Measurements from ENCODE around the gene BICC1. TPM values are rescaled to one million over a fixed set of nuclear protein-coding genes. Genes with fewer than 3 reads are reported as not detected.
A peak's percentile ranks its signal among the peaks of the same experiment; 100 is the strongest.

The BICC1 gene
- total RNA-seq, 4 donors from 2014 or later: 1.3 to 29.7 (median 17.5) TPM

GRCh38 chr10:58665361-58665760, 152.7 kb downstream of the BICC1 start:
- no peak for TF ChIP-seq CTCF (IDR thresholded peaks at IDR 0.05)
- no peak for TF ChIP-seq POLR2A (IDR thresholded peaks at IDR 0.05)
- H3K36me3 ChIP-seq: no peaks in the 10 kb centered on the region
- DNase-seq: no peak
- no peaks in the 10 kb centered on the region for H3K4me1 ChIP-seq
- H3K9me3 ChIP-seq: peaks cover 0 to 8% of the 10 kb centered on the region in 2 donors
- peak overlapping the region in 1 of 2 donors; percentile 18 for H3K4me3 ChIP-seq
- no peaks in the 10 kb centered on the region for H3K27me3 ChIP-seq
- peak overlapping the region; percentile 9 to 45 for H3K27ac ChIP-seq
- intact Hi-C loops (cut with DNase I; ENCODE audit: low total_unique reads): no loop called here

- TF ChIP-seq CTCF (IDR thresholded peaks at IDR 0.05) (no peak), POLR2A (IDR thresholded peaks at IDR 0.05) (no peak)
- intact Hi-C loops (cut with DNase I; ENCODE audit: low total_unique reads): no loop called here
- DNase-seq: no peak
Observed at GRCh38 chr10:58666024-58666423, 153.4 kb downstream of the BICC1 start.

GRCh38 chr10:58667658-58668310, 155.1 kb downstream of the BICC1 start:
- Histone ChIP-seq H3K27ac (peak overlapping the region; percentile 26 to 41), H3K9me3 (peaks cover 0 to 8% of the 10 kb centered on the region in 2 donors), H3K4me1 (no peaks in the 10 kb centered on the region), H3K36me3 (no peaks in the 10 kb centered on the region), H3K27me3 (no peaks in the 10 kb centered on the region), H3K4me3 (no peak overlapping the region)
- intact Hi-C loops (cut with DNase I; ENCODE audit: low total_unique reads): no loop called here
- no peak for TF ChIP-seq CTCF (IDR thresholded peaks at IDR 0.05)
- no peak for TF ChIP-seq POLR2A (IDR thresholded peaks at IDR 0.05)
- no peak for DNase-seq

More at GRCh38 chr10:58666024-58666423, 153.4 kb downstream of the BICC1 start:
- H3K27me3 ChIP-seq: no peaks in the 10 kb centered on the region
- H3K4me3 ChIP-seq: peak overlapping the region; percentile 1 to 18
- no peaks in the 10 kb centered on the region for H3K4me1 ChIP-seq
- no peaks in the 10 kb centered on the region for H3K36me3 ChIP-seq
- peak overlapping the region; percentile 9 to 45 for H3K27ac ChIP-seq
- peaks cover 0 to 8% of the 10 kb centered on the region in 2 donors for H3K9me3 ChIP-seq

- no peak overlapping the region for H3K27ac ChIP-seq
- DNase-seq: no peak
- H3K9me3 ChIP-seq: no peaks in the 10 kb centered on the region
- no peak for TF ChIP-seq CTCF (IDR thresholded peaks at IDR 0.05)
- TF ChIP-seq POLR2A (IDR thresholded peaks at IDR 0.05): no peak
- H3K4me1 ChIP-seq: no peaks in the 10 kb centered on the region
- intact Hi-C loops (cut with DNase I; ENCODE audit: low total_unique reads): no loop called here
- H3K36me3 ChIP-seq: no peaks in the 10 kb centered on the region
- H3K4me3 ChIP-seq: no peak overlapping the region
- no peaks in the 10 kb centered on the region for H3K27me3 ChIP-seq
Observed at GRCh38 chr10:58672845-58673244, 160.2 kb downstream of the BICC1 start.

- no peaks in the 10 kb centered on the region for H3K36me3 ChIP-seq
- DNase-seq: no peak
- no peak overlapping the region for H3K4me3 ChIP-seq
- no peaks in the 10 kb centered on the region for H3K4me1 ChIP-seq
- H3K27me3 ChIP-seq: no peaks in the 10 kb centered on the region
- H3K27ac ChIP-seq: no peak overlapping the region
- intact Hi-C loops (cut with DNase I; ENCODE audit: low total_unique reads): no loop called here
- H3K9me3 ChIP-seq: no peaks in the 10 kb centered on the region
- TF ChIP-seq CTCF (IDR thresholded peaks at IDR 0.05) (no peak), POLR2A (IDR thresholded peaks at IDR 0.05) (no peak)
Observed at GRCh38 chr10:58674251-58674650, 161.6 kb downstream of the BICC1 start.
